ENCODE measurements around the gene SFMBT2.

The SFMBT2 gene

DNA sequence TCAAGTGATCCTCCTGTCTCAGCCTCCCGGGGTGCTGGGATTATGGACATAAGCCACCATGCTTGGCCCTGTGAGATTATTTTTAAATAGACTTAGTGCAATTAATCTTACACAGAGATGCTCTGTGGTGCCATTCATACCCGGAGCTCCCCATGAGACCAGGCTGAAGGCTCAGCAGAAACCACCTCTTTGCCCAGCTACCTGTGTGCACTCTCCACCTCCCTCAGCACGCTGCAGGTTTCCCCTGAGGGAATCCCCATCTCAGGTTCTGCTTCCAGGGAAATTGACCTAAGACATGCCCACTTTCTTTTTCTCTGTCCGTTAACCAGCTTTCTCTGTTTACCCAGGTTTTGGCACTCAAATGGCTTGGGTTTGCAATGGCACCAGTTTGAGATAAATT, 260.5 kb downstream of the SFMBT2 start:
- Histone ChIP-seq H4K20me1 (ENCODE audit: control insufficient read depth, insufficient read depth, low read depth, low read length) (no peaks in the 10 kb centered on the region), H3K4me3 (ENCODE audit: low read length) (no peak overlapping the region), H3K4me2 (ENCODE audit: low read length) (no peak overlapping the region), H3K9me3 (ENCODE audit: control insufficient read depth, insufficient read depth, low read length) (no peaks in the 10 kb centered on the region), H3F3A (ENCODE audit: control insufficient read depth, insufficient read depth) (no peaks in the 10 kb centered on the region), H3K27ac (ENCODE audit: low read depth, low read length) (no peak overlapping the region), H3K79me2 (ENCODE audit: control insufficient read depth, low read length) (no peaks in the 10 kb centered on the region), H3K27me3 (ENCODE audit: control insufficient read depth, low read length) (peaks cover 4% of the 10 kb centered on the region; the same call in 1 of the 2 replicates), H3K4me1 (ENCODE audit: control insufficient read depth, low read length) (no peaks in the 10 kb centered on the region), H3K36me3 (ENCODE audit: control insufficient read depth, low read length) (no peaks in the 10 kb centered on the region), H3K9me2 (replicated peaks; ENCODE audit: control insufficient read depth, low read length) (no peaks in the 10 kb centered on the region)
- TF ChIP-seq EZH2phosphoT487 (IDR thresholded peaks at IDR 0.05; ENCODE audit: borderline replicate concordance, low read length): no peak
- TF ChIP-seq, protein P1, sequence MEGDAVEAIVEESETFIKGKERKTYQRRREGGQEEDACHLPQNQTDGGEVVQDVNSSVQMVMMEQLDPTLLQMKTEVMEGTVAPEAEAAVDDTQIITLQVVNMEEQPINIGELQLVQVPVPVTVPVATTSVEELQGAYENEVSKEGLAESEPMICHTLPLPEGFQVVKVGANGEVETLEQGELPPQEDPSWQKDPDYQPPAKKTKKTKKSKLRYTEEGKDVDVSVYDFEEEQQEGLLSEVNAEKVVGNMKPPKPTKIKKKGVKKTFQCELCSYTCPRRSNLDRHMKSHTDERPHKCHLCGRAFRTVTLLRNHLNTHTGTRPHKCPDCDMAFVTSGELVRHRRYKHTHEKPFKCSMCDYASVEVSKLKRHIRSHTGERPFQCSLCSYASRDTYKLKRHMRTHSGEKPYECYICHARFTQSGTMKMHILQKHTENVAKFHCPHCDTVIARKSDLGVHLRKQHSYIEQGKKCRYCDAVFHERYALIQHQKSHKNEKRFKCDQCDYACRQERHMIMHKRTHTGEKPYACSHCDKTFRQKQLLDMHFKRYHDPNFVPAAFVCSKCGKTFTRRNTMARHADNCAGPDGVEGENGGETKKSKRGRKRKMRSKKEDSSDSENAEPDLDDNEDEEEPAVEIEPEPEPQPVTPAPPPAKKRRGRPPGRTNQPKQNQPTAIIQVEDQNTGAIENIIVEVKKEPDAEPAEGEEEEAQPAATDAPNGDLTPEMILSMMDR (IDR thresholded peaks at IDR 0.05; ENCODE audit: low read depth, low read length, poor library complexity, severe bottlenecking): no peak

DNA sequence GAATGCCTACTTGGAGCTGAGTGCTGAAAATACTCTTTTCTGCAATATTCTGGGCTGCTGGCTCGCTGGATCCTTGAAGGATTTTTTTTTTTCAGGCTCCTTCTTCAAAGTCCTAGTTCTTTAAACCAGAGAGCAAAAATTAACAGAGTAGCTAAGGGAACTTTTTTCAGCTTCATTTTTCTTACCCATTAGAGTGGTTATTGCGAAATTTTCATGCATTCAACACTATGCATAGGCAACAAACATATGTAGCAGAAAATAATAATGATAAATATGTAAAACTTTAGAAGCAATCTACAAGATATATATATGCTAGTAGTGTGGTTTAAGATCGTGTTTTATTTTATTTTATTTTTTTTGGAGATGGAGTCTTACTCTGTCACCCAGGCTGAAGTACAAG, 264.6 kb downstream of the SFMBT2 start:
- no peaks in the 10 kb centered on the region for H3F3A ChIP-seq (ENCODE audit: control insufficient read depth, insufficient read depth)
- no peak overlapping the region for H3K4me2 ChIP-seq (ENCODE audit: low read length)
- H3K9me2 ChIP-seq (replicated peaks; ENCODE audit: control insufficient read depth, low read length): no peaks in the 10 kb centered on the region
- peaks cover 13% of the 10 kb centered on the region for H3K27me3 ChIP-seq (ENCODE audit: control insufficient read depth, low read length)
- no peaks in the 10 kb centered on the region for H3K36me3 ChIP-seq (ENCODE audit: control insufficient read depth, low read length)
- H4K20me1 ChIP-seq (ENCODE audit: control insufficient read depth, insufficient read depth, low read depth, low read length): no peaks in the 10 kb centered on the region
- H3K4me3 ChIP-seq (ENCODE audit: low read length): no peak overlapping the region
- TF ChIP-seq EZH2phosphoT487 (IDR thresholded peaks at IDR 0.05; ENCODE audit: borderline replicate concordance, low read length): no peak
- TF ChIP-seq, protein P1 (IDR thresholded peaks at IDR 0.05; ENCODE audit: low read depth, low read length, poor library complexity, severe bottlenecking): no peak
- no peaks in the 10 kb centered on the region for H3K9me3 ChIP-seq (ENCODE audit: control insufficient read depth, insufficient read depth, low read length)
- H3K27ac ChIP-seq (ENCODE audit: low read depth, low read length): no peak overlapping the region
- no peaks in the 10 kb centered on the region for H3K4me1 ChIP-seq (ENCODE audit: control insufficient read depth, low read length)
- H3K79me2 ChIP-seq (ENCODE audit: control insufficient read depth, low read length): no peaks in the 10 kb centered on the region

DNA sequence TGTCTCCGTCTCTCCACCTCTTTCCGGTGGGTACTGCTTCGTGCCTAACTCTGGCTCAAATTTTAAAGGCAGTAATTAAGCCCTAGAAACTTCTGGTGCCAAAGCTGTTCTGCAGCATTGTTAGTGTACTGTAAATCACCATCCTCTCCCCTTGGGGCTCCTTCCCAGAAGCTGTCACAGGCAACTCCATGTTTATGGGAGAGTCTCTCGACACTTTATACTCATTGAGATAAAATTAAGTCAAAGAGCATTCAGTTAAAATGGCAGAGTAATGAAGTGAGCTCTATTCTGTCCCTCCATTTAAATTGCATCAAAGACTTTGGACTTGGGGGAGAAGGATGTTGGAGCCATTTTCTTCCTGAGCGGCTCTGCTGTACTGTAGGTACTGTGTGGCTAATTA, 274.8 kb downstream of the SFMBT2 start:
- H3K9me3 ChIP-seq (ENCODE audit: control insufficient read depth, insufficient read depth, low read length): no peaks in the 10 kb centered on the region
- H3K79me2 ChIP-seq (ENCODE audit: control insufficient read depth, low read length): no peaks in the 10 kb centered on the region
- H3K27me3 ChIP-seq (ENCODE audit: control insufficient read depth, low read length): peaks cover 9% of the 10 kb centered on the region
- TF ChIP-seq, protein P1 (IDR thresholded peaks at IDR 0.05; ENCODE audit: low read depth, low read length, poor library complexity, severe bottlenecking): no peak
- TF ChIP-seq EZH2phosphoT487 (IDR thresholded peaks at IDR 0.05; ENCODE audit: borderline replicate concordance, low read length): no peak
- H3K4me3 ChIP-seq (ENCODE audit: low read length): no peak overlapping the region
- no peaks in the 10 kb centered on the region for H3K9me2 ChIP-seq (replicated peaks; ENCODE audit: control insufficient read depth, low read length)
- no peaks in the 10 kb centered on the region for H3K4me1 ChIP-seq (ENCODE audit: control insufficient read depth, low read length)
- H3F3A ChIP-seq (ENCODE audit: control insufficient read depth, insufficient read depth): no peaks in the 10 kb centered on the region
- no peaks in the 10 kb centered on the region for H4K20me1 ChIP-seq (ENCODE audit: control insufficient read depth, insufficient read depth, low read depth, low read length)
- no peak overlapping the region for H3K27ac ChIP-seq (ENCODE audit: low read depth, low read length)
- no peaks in the 10 kb centered on the region for H3K36me3 ChIP-seq (ENCODE audit: control insufficient read depth, low read length)
- H3K4me2 ChIP-seq (ENCODE audit: low read length): no peak overlapping the region

DNA sequence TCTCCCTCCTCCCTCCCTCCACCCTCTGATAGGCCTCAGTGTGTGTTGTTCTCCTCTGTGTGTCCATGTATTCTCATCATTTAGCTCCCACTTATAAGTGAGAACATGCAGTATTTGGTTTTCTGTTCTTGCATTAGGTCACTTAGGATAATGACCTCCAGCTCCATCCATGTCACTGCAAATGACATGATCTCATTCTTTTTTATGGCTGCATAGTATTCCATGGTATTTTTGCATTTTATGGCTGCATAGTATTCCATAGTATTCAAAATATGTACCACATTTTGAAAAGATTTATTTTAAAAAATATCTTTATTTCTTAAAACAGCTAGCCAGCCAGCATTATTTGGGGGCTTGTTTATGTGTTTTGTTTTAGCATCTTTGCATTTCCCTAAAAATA, 275.6 kb downstream of the SFMBT2 start:
- no peak overlapping the region for H3K4me3 ChIP-seq (ENCODE audit: low read length)
- H3K9me2 ChIP-seq (replicated peaks; ENCODE audit: control insufficient read depth, low read length): no peaks in the 10 kb centered on the region
- H3K4me2 ChIP-seq (ENCODE audit: low read length): no peak overlapping the region
- H3K27ac ChIP-seq (ENCODE audit: low read depth, low read length): no peak overlapping the region
- H3F3A ChIP-seq (ENCODE audit: control insufficient read depth, insufficient read depth): no peaks in the 10 kb centered on the region
- no peaks in the 10 kb centered on the region for H3K9me3 ChIP-seq (ENCODE audit: control insufficient read depth, insufficient read depth, low read length)
- H3K79me2 ChIP-seq (ENCODE audit: control insufficient read depth, low read length): no peaks in the 10 kb centered on the region
- peaks cover 9% of the 10 kb centered on the region for H3K27me3 ChIP-seq (ENCODE audit: control insufficient read depth, low read length)
- TF ChIP-seq, protein P1 (IDR thresholded peaks at IDR 0.05; ENCODE audit: low read depth, low read length, poor library complexity, severe bottlenecking): no peak
- no peak for TF ChIP-seq EZH2phosphoT487 (IDR thresholded peaks at IDR 0.05; ENCODE audit: borderline replicate concordance, low read length)
- no peaks in the 10 kb centered on the region for H3K36me3 ChIP-seq (ENCODE audit: control insufficient read depth, low read length)
- no peaks in the 10 kb centered on the region for H3K4me1 ChIP-seq (ENCODE audit: control insufficient read depth, low read length)
- no peaks in the 10 kb centered on the region for H4K20me1 ChIP-seq (ENCODE audit: control insufficient read depth, insufficient read depth, low read depth, low read length)
